KMS-11 (cell line): ENCODE data around the gene RTN4.
A peak's percentile ranks its signal among the peaks of the same experiment; 100 is the strongest.

Experiments
- H2AFZ ChIP-seq: fragments of 200-600 bp; sonication (generic); 2 replicates; pipeline ENCODE4 v1.6.1; 2016; ENCODE audit warnings: antibody characterized with exemption, mixed run types, low read depth
- H3K27ac ChIP-seq: fragments of 200-600 bp; sonication (generic); 2 replicates; pipeline ENCODE4 v1.6.1; 2016; ENCODE audit warnings: mild to moderate bottlenecking, mixed run types
- H3K27me3 ChIP-seq: fragments of 200-600 bp; sonication (generic); 2 replicates; pipeline ENCODE4 v1.6.1; 2017; ENCODE audit warnings: mild to moderate bottlenecking, low read depth, mixed run types, moderate library complexity; ENCODE audit not compliant: insufficient read depth
- H3K36me3 ChIP-seq: fragments of 200-600 bp; sonication (generic); 2 replicates; pipeline ENCODE4 v1.6.1; 2017; ENCODE audit warnings: mild to moderate bottlenecking, mixed run types; ENCODE audit not compliant: insufficient read depth
- H3K4me1 ChIP-seq: fragments of 200-600 bp; sonication (generic); 2 replicates; pipeline ENCODE4 v1.6.1; 2016; ENCODE audit warnings: mild to moderate bottlenecking, low read depth, mixed run types; ENCODE audit not compliant: poor library complexity, severe bottlenecking
- H3K4me2 ChIP-seq: fragments of 200-600 bp; sonication (generic); 2 replicates; pipeline ENCODE4 v1.7.0; 2016; ENCODE audit warnings: mild to moderate bottlenecking, mixed run types
- H3K4me3 ChIP-seq: fragments of 200-600 bp; sonication (generic); IDR thresholded peaks from 2 replicates; pipeline ENCODE4 v1.6.1; 2017; ENCODE audit warnings: low read depth, low read length, mixed read lengths; ENCODE audit not compliant: insufficient read depth
- H3K79me2 ChIP-seq: fragments of 200-600 bp; sonication (generic); 2 replicates; pipeline ENCODE4 v1.6.1; 2016; ENCODE audit warnings: low read depth, mixed run types; ENCODE audit not compliant: insufficient read depth
- H3K9ac ChIP-seq: fragments of 200-600 bp; sonication (generic); 2 replicates; pipeline ENCODE4 v1.6.1; 2016; ENCODE audit warnings: mild to moderate bottlenecking, mixed run types
- H4K20me1 ChIP-seq: fragments of 200-600 bp; sonication (generic); 2 replicates; pipeline ENCODE4 v1.6.1; 2016; ENCODE audit warnings: mild to moderate bottlenecking, mixed run types; ENCODE audit not compliant: insufficient read depth
- CTCF ChIP-seq: fragments of 200-600 bp; sonication (generic); conservative IDR thresholded peaks from 2 replicates; pipeline ENCODE4 v1.6.1; 2017; ENCODE audit warnings: low read depth, mild to moderate bottlenecking, antibody characterized with exemption, low read length, moderate library complexity, mixed read lengths

The RTN4 gene

DNA sequence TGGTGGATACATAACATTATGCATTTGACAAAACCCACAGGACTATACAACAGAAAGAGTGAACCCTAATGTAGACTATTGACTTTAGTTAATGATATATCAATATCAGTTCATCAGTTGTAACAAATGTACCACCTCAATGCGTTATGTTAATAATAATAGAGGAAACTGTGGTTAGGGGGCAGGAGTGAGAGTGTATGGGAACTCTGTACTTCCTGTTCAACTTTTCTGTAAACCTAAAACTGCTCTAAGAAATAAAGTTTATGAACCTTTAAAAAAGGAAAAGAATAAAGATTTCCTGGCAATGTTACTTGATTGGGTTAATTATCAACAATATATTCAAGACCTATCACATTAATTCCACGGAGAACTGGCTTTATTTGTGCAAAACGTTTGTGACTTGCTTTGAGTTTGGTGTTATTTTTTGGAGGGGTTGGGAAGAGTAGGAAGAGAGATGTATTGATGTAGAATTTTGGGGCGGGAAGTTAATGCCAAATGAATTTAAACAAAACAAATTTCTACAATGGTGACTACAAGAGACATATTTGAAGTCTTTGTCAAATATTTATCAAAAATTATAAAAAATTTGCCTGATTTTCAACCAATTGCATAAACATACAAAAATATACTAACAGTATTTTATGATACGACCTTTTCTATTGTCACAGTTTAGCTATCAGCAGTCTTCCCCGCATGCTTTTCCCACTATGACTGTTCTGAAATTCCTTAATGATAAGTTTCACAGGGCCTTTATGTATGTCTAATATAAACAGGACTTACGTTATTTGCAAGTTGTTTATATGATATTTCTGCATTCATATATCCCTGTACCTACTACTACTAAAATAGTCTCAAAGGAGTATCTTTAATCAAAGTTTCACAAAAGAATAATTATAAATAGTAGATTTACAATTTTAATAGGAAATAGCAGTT is 2.1 kb upstream of the RTN4 start:
- H4K20me1 ChIP-seq: peaks cover 5% of the 10 kb centered on the region; the same call in 1 of the 2 replicates
- H3K27ac ChIP-seq: peak overlapping the region; percentile 22; the same call in 1 of the 2 replicates
- H2AFZ ChIP-seq: no peak overlapping the region
- H3K79me2 ChIP-seq: peaks cover 21% of the 10 kb centered on the region
- peak overlapping the region; percentile 92 for H3K4me2 ChIP-seq
- no peak for TF ChIP-seq CTCF
- no peak overlapping the region for H3K4me3 ChIP-seq
- no peaks in the 10 kb centered on the region for H3K36me3 ChIP-seq
- H3K27me3 ChIP-seq: no peaks in the 10 kb centered on the region
- H3K4me1 ChIP-seq: peaks cover 72% of the 10 kb centered on the region
- no peak overlapping the region for H3K9ac ChIP-seq

- H3K27me3 ChIP-seq: no peaks in the 10 kb centered on the region
- peaks cover 17% of the 10 kb centered on the region for H4K20me1 ChIP-seq
- no peak for TF ChIP-seq CTCF
- peaks cover 72% of the 10 kb centered on the region for H3K4me1 ChIP-seq
- peaks cover 33% of the 10 kb centered on the region for H3K79me2 ChIP-seq
- peak overlapping the region; percentile 58 for H3K27ac ChIP-seq
- H3K4me2 ChIP-seq: peak overlapping the region; percentile 75
- H2AFZ ChIP-seq: peak overlapping the region; percentile 44; the same call in 1 of the 2 replicates
- H3K36me3 ChIP-seq: no peaks in the 10 kb centered on the region
- peak overlapping the region; percentile 89 for H3K9ac ChIP-seq
- peak overlapping the region; percentile 76 for H3K4me3 ChIP-seq
These were observed 995 bp upstream of the RTN4 start for GRCh38 chr2:55051026-55051866.

GRCh38 chr2:55049821-55050099 is 491 bp downstream of the RTN4 start:
- peak overlapping the region; percentile 84 for H3K27ac ChIP-seq
- no peak for TF ChIP-seq CTCF
- H3K27me3 ChIP-seq: no peaks in the 10 kb centered on the region
- 0 out of 2 replicates have a peak overlapping the region, but pooled peaks have one; percentile 9 for H3K4me2 ChIP-seq
- H3K79me2 ChIP-seq: peaks cover 48% of the 10 kb centered on the region
- peak overlapping the region; percentile 89 for H3K9ac ChIP-seq
- H3K4me1 ChIP-seq: peaks cover 72% of the 10 kb centered on the region
- no peak overlapping the region for H3K4me3 ChIP-seq
- H4K20me1 ChIP-seq: peaks cover 32% of the 10 kb centered on the region
- H3K36me3 ChIP-seq: no peaks in the 10 kb centered on the region
- H2AFZ ChIP-seq: peak overlapping the region; percentile 36; the same call in 1 of the 2 replicates

DNA sequence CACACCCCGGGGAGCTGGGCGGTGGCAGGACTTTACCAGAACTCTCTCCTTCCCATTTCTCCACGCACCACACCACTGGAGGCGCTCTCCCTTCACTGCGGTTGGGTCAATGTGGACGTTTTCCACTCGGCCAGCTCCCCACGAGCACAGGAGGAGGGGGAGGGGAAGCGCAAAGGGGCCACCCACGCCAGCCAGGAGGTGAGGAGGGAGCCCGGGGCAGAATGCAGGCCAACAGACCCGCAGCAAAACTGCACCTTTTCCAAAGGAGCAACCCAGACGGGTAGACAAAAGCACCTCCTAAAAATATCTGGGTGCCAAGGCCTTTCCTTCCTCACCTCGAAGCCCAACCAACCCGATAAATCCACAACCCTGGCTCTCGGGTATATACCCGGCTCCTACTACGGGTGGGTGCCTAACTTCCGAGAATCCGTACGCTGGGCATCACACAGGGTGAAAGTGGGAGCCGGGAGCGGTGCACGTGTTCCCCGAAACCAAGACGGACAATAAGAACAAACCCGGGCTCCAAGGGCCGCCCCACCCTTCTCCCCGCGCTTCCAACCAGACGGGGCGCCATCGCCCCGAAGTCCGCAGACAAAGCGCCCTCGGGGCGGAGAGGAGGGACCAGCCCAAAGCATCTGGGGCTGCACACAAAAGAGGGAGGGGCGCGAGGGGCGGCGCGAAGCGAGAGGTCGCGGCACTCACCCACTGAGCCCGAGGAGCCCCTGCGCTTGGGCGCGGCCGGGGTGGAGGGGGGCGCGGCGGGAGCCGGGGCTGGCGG is 1.0 kb downstream of the RTN4 start:
- H3K36me3 ChIP-seq: no peaks in the 10 kb centered on the region
- H3K4me2 ChIP-seq: peak overlapping the region; percentile 92
- H3K79me2 ChIP-seq: peaks cover 53% of the 10 kb centered on the region
- peak overlapping the region; percentile 69 for H2AFZ ChIP-seq
- peak overlapping the region; percentile 84 for H3K27ac ChIP-seq
- H3K4me3 ChIP-seq: peak overlapping the region; percentile 92
- peak; percentile 64 for TF ChIP-seq CTCF
- H4K20me1 ChIP-seq: peaks cover 37% of the 10 kb centered on the region
- H3K9ac ChIP-seq: peak overlapping the region; percentile 89
- no peaks in the 10 kb centered on the region for H3K27me3 ChIP-seq
- peaks cover 72% of the 10 kb centered on the region for H3K4me1 ChIP-seq
